H1 (cell line): ENCODE data around the gene LRP1-AS. TPM values are rescaled to one million over a fixed set of nuclear protein-coding genes. Genes with fewer than 3 reads are reported as not detected.

Experiments used
- CTCF ChIA-PET: fragments of 300-600 bp; sonication (Branson Sonifier 250); formaldehyde crosslinking; loops from one replicate; lab custom pipeline; 2021; ENCODE audit not compliant: partially characterized antibody; lab: Charles Lee
- POLR2A ChIA-PET: fragments of 300-600 bp; sonication (Branson Sonifier 250); formaldehyde crosslinking; loops from one replicate; lab custom pipeline; 2021; ENCODE audit warnings: inconsistent platforms; ENCODE audit not compliant: partially characterized antibody; lab: Charles Lee
- DNase-seq, 2 experiments: peaks; one replicate each; pipeline versions ENCODE4 v3.0.0 to v3.0.0-alpha.2; 2010 to 2022; ENCODE audit warnings: low spot score in 2 of 2, low read depth in 1 of 2, mixed read lengths in 1 of 2
- FAIRE-seq: peaks from 2 replicates; lab custom pipeline; 2011; peaks lifted over from hg19 to GRCh38; lab: Jason Lieb, UNC
- H2AFZ ChIP-seq: 2 replicates; pipeline ENCODE4 v1.8.1; 2012; ENCODE audit warnings: low read length, inconsistent platforms
- H2AK5ac ChIP-seq: 2 replicates; pipeline ENCODE4 v1.6.1; 2013; ENCODE audit warnings: low read depth, low read length
- H2BK120ac ChIP-seq: replicated peaks from 2 replicates; pipeline ENCODE3; 2013; ENCODE audit warnings: low read depth, low read length, inconsistent platforms
- H2BK12ac ChIP-seq: 2 replicates; pipeline ENCODE4 v1.6.1; 2013; ENCODE audit warnings: low read depth, low read length
- H2BK15ac ChIP-seq: 2 replicates; pipeline ENCODE4 v1.6.1; 2013; ENCODE audit warnings: low read length
- H2BK20ac ChIP-seq: 2 replicates; pipeline ENCODE4 v1.6.1; 2013; ENCODE audit warnings: low read length
- H2BK5ac ChIP-seq: 2 replicates; pipeline ENCODE4 v1.6.1; 2013; ENCODE audit warnings: low read depth, low read length
- H3K14ac ChIP-seq: 2 replicates; pipeline ENCODE4 v1.6.1; 2013; ENCODE audit warnings: inconsistent platforms; ENCODE audit not compliant: insufficient read length
- H3K18ac ChIP-seq: 2 replicates; pipeline ENCODE4 v1.6.1; 2013; ENCODE audit warnings: low read length; ENCODE audit errors: extremely low read depth
- H3K23ac ChIP-seq: 2 replicates; pipeline ENCODE4 v1.6.1; 2013; ENCODE audit warnings: inconsistent platforms; ENCODE audit not compliant: insufficient read length
- H3K23me2 ChIP-seq: 2 replicates; pipeline ENCODE4 v1.6.1; 2013; ENCODE audit warnings: low read depth, low read length
- H3K27ac ChIP-seq: 2 replicates; pipeline ENCODE4 v1.6.1; 2011; ENCODE audit warnings: low read depth, low read length, inconsistent platforms
- H3K27me3 ChIP-seq, 4 experiments: replicated peaks in 1 of 4; 1 replicate in 1 of 4; 2 replicates in 3 of 4; pipeline versions ENCODE4 v1.6.1 to v1.8.1; 2011 to 2013; ENCODE audit warnings: low read length in 3 of 4, mild to moderate bottlenecking in 3 of 4, inconsistent platforms in 2 of 4, mixed read lengths in 2 of 4, moderate library complexity in 1 of 4; ENCODE audit not compliant: control insufficient read depth in 3 of 4, insufficient read depth in 3 of 4; ENCODE audit errors: extremely low read depth in 1 of 4
- H3K36me3 ChIP-seq, 4 experiments: 2 replicates each; pipeline versions ENCODE4 v1.6.1 to v1.8.1; 2011 to 2013; ENCODE audit warnings: mild to moderate bottlenecking in 4 of 4, low read length in 3 of 4, moderate library complexity in 2 of 4, control low read depth in 1 of 4, inconsistent platforms in 1 of 4; ENCODE audit not compliant: insufficient read depth in 4 of 4, control insufficient read depth in 2 of 4
- H3K4ac ChIP-seq: replicated peaks from 2 replicates; pipeline ENCODE3; 2013; ENCODE audit warnings: low read length, low read depth, mixed read lengths, inconsistent platforms; ENCODE audit not compliant: insufficient read length
- H3K4me1 ChIP-seq, 4 experiments: replicated peaks in 1 of 4; 1 replicate in 1 of 4; 2 replicates in 3 of 4; pipeline versions ENCODE4 v1.6.1 to v1.8.1; 2011 to 2013; ENCODE audit warnings: low read length in 3 of 4, inconsistent platforms in 2 of 4, mixed read lengths in 1 of 4; ENCODE audit not compliant: insufficient read depth in 4 of 4, control insufficient read depth in 3 of 4
- H3K4me2 ChIP-seq, 2 experiments: 2 replicates each; pipeline versions ENCODE4 v1.6.1 to v1.8.1; 2011 to 2013; ENCODE audit warnings: low read depth in 2 of 2, low read length in 2 of 2, control low read depth in 1 of 2, inconsistent platforms in 1 of 2, mild to moderate bottlenecking in 1 of 2; ENCODE audit not compliant: insufficient read depth in 1 of 2
- H3K4me3 ChIP-seq, 4 experiments: fragments of 200-600, 300-600 bp in 1 of 4; sonication (generic), shearing (Covaris generic), sonication (Bioruptor Twin) in 1 of 4; 2 replicates each; pipeline versions ENCODE4 v1.5.1 to v1.8.1; 2011 to 2016; ENCODE audit warnings: low read length in 4 of 4, low read depth in 3 of 4, control low read depth in 2 of 4, inconsistent platforms in 2 of 4, mild to moderate bottlenecking in 2 of 4, mixed read lengths in 1 of 4, moderate library complexity in 1 of 4; ENCODE audit not compliant: insufficient read depth in 2 of 4; ENCODE audit errors: extremely low read depth in 1 of 4
- H3K56ac ChIP-seq: replicated peaks from 2 replicates; pipeline ENCODE3; 2013; ENCODE audit warnings: low read depth, mild to moderate bottlenecking, mixed read lengths, low read length, inconsistent platforms; ENCODE audit not compliant: insufficient read length
- H3K79me1 ChIP-seq: 2 replicates; pipeline ENCODE4 v1.6.1; 2013; ENCODE audit warnings: low read depth, low read length, control low read depth
- H3K79me2 ChIP-seq, 2 experiments: 2 replicates each; pipeline versions ENCODE4 v1.6.1 to v1.8.1; 2012 to 2013; ENCODE audit warnings: low read length in 2 of 2, mild to moderate bottlenecking in 2 of 2, inconsistent platforms in 1 of 2; ENCODE audit not compliant: insufficient read depth in 2 of 2, control insufficient read depth in 1 of 2
- H3K9ac ChIP-seq, 4 experiments: replicated peaks in 1 of 4; 1 replicate in 1 of 4; 2 replicates in 3 of 4; pipeline versions ENCODE4 v1.6.1 to v1.8.1; 2011 to 2013; ENCODE audit warnings: low read depth in 3 of 4, low read length in 3 of 4, control low read depth in 2 of 4, mild to moderate bottlenecking in 2 of 4, moderate library complexity in 2 of 4, inconsistent platforms in 1 of 4; ENCODE audit errors: extremely low read depth in 1 of 4
- H3K9me3 ChIP-seq, 2 experiments: 2 replicates each; pipeline versions ENCODE4 v1.6.1 to v1.8.1; 2012 to 2013; ENCODE audit warnings: mild to moderate bottlenecking in 2 of 2, moderate library complexity in 2 of 2, control low read depth in 1 of 2, inconsistent platforms in 1 of 2, low read depth in 1 of 2, low read length in 1 of 2, mixed read lengths in 1 of 2; ENCODE audit not compliant: insufficient read depth in 2 of 2
- H4K20me1 ChIP-seq, 2 experiments: replicated peaks in 1 of 2; 2 replicates each; pipeline versions ENCODE3 to v1.8.1; 2011 to 2013; ENCODE audit warnings: inconsistent platforms in 2 of 2, low read length in 2 of 2, mild to moderate bottlenecking in 1 of 2; ENCODE audit not compliant: insufficient read depth in 2 of 2, control insufficient read depth in 1 of 2
- H4K5ac ChIP-seq: 2 replicates; pipeline ENCODE4 v1.6.1; 2013; ENCODE audit warnings: low read length, low read depth, mixed read lengths, inconsistent platforms; ENCODE audit not compliant: insufficient read length
- H4K8ac ChIP-seq: 2 replicates; pipeline ENCODE4 v1.8.0; 2013; ENCODE audit warnings: mild to moderate bottlenecking, moderate library complexity, low read length, inconsistent platforms; ENCODE audit not compliant: insufficient read depth; ENCODE audit errors: extremely low read depth
- H4K91ac ChIP-seq: replicated peaks from 2 replicates; pipeline ENCODE3; 2013; ENCODE audit warnings: low read length, mixed read lengths, inconsistent platforms; ENCODE audit not compliant: insufficient read length
- BRCA1 ChIP-seq: IDR thresholded peaks from 2 replicates; pipeline ENCODE4 v1.6.1; 2012; ENCODE audit warnings: low read depth, low read length, improper control_type of control experiment
- CHD1 ChIP-seq: IDR thresholded peaks from 2 replicates; pipeline ENCODE4 v1.6.1; 2012; ENCODE audit warnings: low read depth, low read length, improper control_type of control experiment
- NANOG ChIP-seq: IDR thresholded peaks from 2 replicates; pipeline ENCODE4 v1.6.1; 2011; ENCODE audit warnings: low read length, low read depth, mild to moderate bottlenecking, inconsistent platforms; ENCODE audit not compliant: insufficient read depth, poor library complexity, severe bottlenecking
- RAD21 ChIP-seq, 2 experiments: IDR thresholded peaks in 1 of 2; conservative IDR thresholded peaks in 1 of 2; 2 replicates each; pipeline ENCODE4 v1.6.1; 2011; ENCODE audit warnings: low read depth in 2 of 2, low read length in 2 of 2, improper control_type of control experiment in 1 of 2, inconsistent platforms in 1 of 2, mild to moderate bottlenecking in 1 of 2, moderate library complexity in 1 of 2
- SP1 ChIP-seq: IDR thresholded peaks from 2 replicates; pipeline ENCODE4 v1.6.1; 2011; ENCODE audit warnings: low read depth, low read length
- TCF12 ChIP-seq: IDR thresholded peaks from 2 replicates; pipeline ENCODE4 v1.6.1; 2011; ENCODE audit warnings: low read depth, mild to moderate bottlenecking, low read length
- WGBS, 2 experiments: shearing (Covaris generic) in 1 of 2; methylation state at CpG; one replicate each; pipeline versions ENCODE4 v1.1.6 to v1.1.7; 2013 to 2015; ENCODE audit warnings: low lambda C conversion rate in 2 of 2, mixed read lengths in 2 of 2, inconsistent platforms in 1 of 2, low coverage in 1 of 2, missing lambda C conversion rate in 1 of 2; ENCODE audit not compliant: insufficient replicate concordance in 2 of 2, insufficient coverage in 1 of 2, insufficient read length in 1 of 2; ENCODE audit errors: extremely low coverage in 1 of 2, missing lambda C conversion rate in 1 of 2; 5-methylcytosine and 5-hydroxymethylcytosine counted together
- polyA plus RNA-seq, 7 experiments: library from polyadenylated mRNA; depleted of rRNA in 3 of 7; stranded (reverse) in 5 of 7; unstranded in 2 of 7; fragments of >200 nt in 5 of 7; fragments of 200-250 nt in 2 of 7; gene quantifications; 1 replicate in 5 of 7; 2 replicates in 1 of 7; 4 replicates in 1 of 7; pipeline versions ENCODE4 v1.2.1 to v1.2.3, GENCODE V29; 2011 to 2013; ENCODE audit warnings: missing spikeins in 2 of 7, mixed read lengths in 2 of 7
- total RNA-seq: library from RNA; stranded (reverse); fragmentation: NEBNext Ultra II Directional; extraction: Animal tissue kit (Norgen Biotek cat#: 25700); gene quantifications from 2 replicates; pipeline ENCODE4 v1.2.1, GENCODE V29; 2021

The LRP1-AS gene
- total and polyA plus RNA-seq, 2 of the 8 experiments (the other 6 are each of a cell fraction or from before 2014, with no cell fraction given), result not detected

GRCh38 chr12:57126561-57126960, 20.9 kb downstream of the LRP1-AS start:
- peaks cover 7 to 23% of the 10 kb centered on the region in 2 experiments; a peak in 3 of 4 replicates for H3K79me2 ChIP-seq
- H3K18ac ChIP-seq, result no peak overlapping the region
- TF ChIP-seq CHD1, result no peak
- no peak for TF ChIP-seq NANOG
- no peak for TF ChIP-seq RAD21 (IDR thresholded peaks at IDR 0.05 in 1 of 2, conservative IDR thresholded peaks at IDR 0.05 in 1 of 2; ENCODE audit: low read depth in 2 of 2, low read length in 2 of 2)
- TF ChIP-seq BRCA1, result no peak
- no peak for TF ChIP-seq TCF12
- TF ChIP-seq SP1, result no peak
- no peaks in the 10 kb centered on the region for H3K9me3 ChIP-seq
- H3K4me3 ChIP-seq, result peak overlapping the region in 3 of 4 experiments; percentile 81 to 90 (median 84); a peak in 4 of 8 replicates
- peaks cover 8 to 18% (median 16%) of the 10 kb centered on the region in 4 experiments; a peak in 6 of 7 replicates for H3K4me1 ChIP-seq
- no peaks in the 10 kb centered on the region; a peak in 1 of 8 replicates for H3K36me3 ChIP-seq
- H2BK120ac ChIP-seq, result no peak overlapping the region
- no peak overlapping the region for H4K91ac ChIP-seq
- H3K9ac ChIP-seq, result no peak overlapping the region
- H2BK20ac ChIP-seq, result no peak overlapping the region
- H2BK15ac ChIP-seq, result 0 out of 2 replicates have a peak overlapping the region, but pooled peaks have one; percentile 46
- H3K23me2 ChIP-seq, result peaks cover 6% of the 10 kb centered on the region; the same call in 1 of the 2 replicates
- H3K4me2 ChIP-seq, result peak overlapping the region; percentile 85 to 86
- no peak overlapping the region for H3K27ac ChIP-seq
- no peak overlapping the region; the same call in 1 of the 2 replicates for H2BK12ac ChIP-seq
- H4K20me1 ChIP-seq, result peaks cover 2 to 6% of the 10 kb centered on the region in 2 experiments
- no peak overlapping the region for H4K8ac ChIP-seq
- H3K79me1 ChIP-seq, result peaks cover 6% of the 10 kb centered on the region; the same call in 1 of the 2 replicates
- ChIA-PET CTCF (interaction anchor here (0.7 to 19.8 kb wide), 19 partner anchors 7 to 111 kb away, joined by 3 to 305 read pairs (median 5); partner anchors contain the start of gene STAT6), POLR2A (interaction anchor here (0.7 to 9.3 kb wide), 13 partner anchors 9 to 104 kb away, joined by 3 to 105 read pairs (median 13); partner anchors contain the start of genes LRP1-AS, NEMP1, SHMT2 and STAT6)
- DNase-seq (no peak), FAIRE-seq (no peak)
- no peak overlapping the region for H3K14ac ChIP-seq
- no peak overlapping the region for H3K4ac ChIP-seq
- H2BK5ac ChIP-seq, result no peak overlapping the region
- no peak overlapping the region for H2AFZ ChIP-seq
- WGBS, 2 experiments, result 91% methylated on average over 7 of the region's 7 CpGs; no CpG with 5 or more reads in 1 of the 2 experiments
- no peak overlapping the region for H3K56ac ChIP-seq
- no peak overlapping the region for H2AK5ac ChIP-seq
- no peaks in the 10 kb centered on the region for H3K27me3 ChIP-seq
- H4K5ac ChIP-seq, result no peak overlapping the region
- no peak overlapping the region for H3K23ac ChIP-seq
